DOHH2 (cell line): ENCODE data around the gene HDAC4.

Experiments used
- H3F3A ChIP-seq: fragments of 200-600 bp; sonication (generic), shearing (Covaris generic); 2 replicates; pipeline ENCODE4 v1.6.0; 2016; ENCODE audit warnings: antibody characterized with exemption, mild to moderate bottlenecking; ENCODE audit not compliant: control insufficient read depth, insufficient read depth
- H3K27ac ChIP-seq: fragments of 200-600 bp; sonication (generic); 2 replicates; pipeline ENCODE4 v1.5.1; 2014; ENCODE audit warnings: low read depth, mild to moderate bottlenecking, low read length, moderate library complexity
- H3K27me3 ChIP-seq: fragments of 200-600 bp; sonication (generic); 2 replicates; pipeline ENCODE4 v1.6.1; 2014; ENCODE audit warnings: mild to moderate bottlenecking, low read length, mixed read lengths; ENCODE audit not compliant: control insufficient read depth
- H3K36me3 ChIP-seq: fragments of 200-600 bp; sonication (generic); 2 replicates; pipeline ENCODE4 v1.6.1; 2014; ENCODE audit warnings: mild to moderate bottlenecking, low read length, moderate library complexity, mixed read lengths; ENCODE audit not compliant: control insufficient read depth
- H3K4me1 ChIP-seq: fragments of 200-600 bp; sonication (generic); 2 replicates; pipeline ENCODE4 v1.6.1; 2014; ENCODE audit warnings: mild to moderate bottlenecking, low read length, mixed read lengths; ENCODE audit not compliant: control insufficient read depth
- H3K4me2 ChIP-seq: fragments of 200-600 bp; sonication (generic); 2 replicates; pipeline ENCODE4 v1.6.0; 2014; ENCODE audit warnings: mild to moderate bottlenecking, low read length, moderate library complexity
- H3K4me3 ChIP-seq: fragments of 200-600 bp; sonication (generic); 2 replicates; pipeline ENCODE4 v1.5.1; 2014; ENCODE audit warnings: mild to moderate bottlenecking, low read length, mixed read lengths
- H3K79me2 ChIP-seq: fragments of 200-600 bp; sonication (generic); 2 replicates; pipeline ENCODE4 v1.6.1; 2014; ENCODE audit warnings: mild to moderate bottlenecking, low read length, mixed read lengths; ENCODE audit not compliant: control insufficient read depth
- H3K9me2 ChIP-seq: fragments of 200-600 bp; sonication (generic); replicated peaks from 2 replicates; pipeline ENCODE4 v1.6.1; 2014; ENCODE audit warnings: mild to moderate bottlenecking, low read length, mixed read lengths; ENCODE audit not compliant: control insufficient read depth
- H3K9me3 ChIP-seq: fragments of 200-600 bp; sonication (generic); 2 replicates; pipeline ENCODE4 v1.6.1; 2014; ENCODE audit warnings: antibody characterized with exemption, low read length, mixed read lengths; ENCODE audit not compliant: control insufficient read depth, insufficient read depth
- H4K20me1 ChIP-seq: fragments of 200-600 bp; sonication (generic); 2 replicates; pipeline ENCODE4 v1.6.0; 2014; ENCODE audit warnings: low read depth, mild to moderate bottlenecking, antibody characterized with exemption, low read length, moderate library complexity; ENCODE audit not compliant: control insufficient read depth, insufficient read depth
- EZH2phosphoT487 ChIP-seq: fragments of 200-600 bp; sonication (generic); IDR thresholded peaks from 2 replicates; pipeline ENCODE4 v1.6.1; 2017; ENCODE audit warnings: borderline replicate concordance, mild to moderate bottlenecking, antibody characterized with exemption, low read length, moderate library complexity, mixed read lengths
- TF ChIP-seq, protein P1 (sequence below): fragments of 200-600 bp; sonication (generic); IDR thresholded peaks from one replicate; pipeline ENCODE4 v1.5.1; 2014; ENCODE audit warnings: antibody characterized with exemption, mild to moderate bottlenecking, low read depth, low read length; ENCODE audit not compliant: poor library complexity, severe bottlenecking

HDAC4 gene

DNA sequence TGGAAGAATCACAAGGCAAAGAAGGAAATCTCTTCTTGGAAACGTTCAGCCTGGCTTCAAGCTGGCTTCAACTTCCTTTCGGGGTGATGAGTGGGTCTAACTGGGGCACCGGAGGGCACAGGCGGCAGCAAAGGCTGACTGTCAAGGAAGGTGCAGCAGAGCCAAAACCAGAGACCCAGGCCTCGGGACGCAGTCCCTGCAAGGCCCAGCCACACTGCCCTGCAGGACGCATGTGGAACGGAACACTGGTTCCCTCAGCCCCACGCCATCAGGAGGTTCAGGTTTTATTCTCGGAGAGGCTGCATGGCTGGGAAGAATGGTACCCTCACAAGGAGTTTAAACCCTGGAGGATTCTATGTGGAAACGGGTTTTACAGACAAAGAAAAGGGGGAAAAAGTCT lies 165.5 kb downstream of the HDAC4 start:
- H3K4me2 ChIP-seq, result no peak overlapping the region
- H3K4me3 ChIP-seq, result no peak overlapping the region
- no peak overlapping the region for H3K27ac ChIP-seq

DNA sequence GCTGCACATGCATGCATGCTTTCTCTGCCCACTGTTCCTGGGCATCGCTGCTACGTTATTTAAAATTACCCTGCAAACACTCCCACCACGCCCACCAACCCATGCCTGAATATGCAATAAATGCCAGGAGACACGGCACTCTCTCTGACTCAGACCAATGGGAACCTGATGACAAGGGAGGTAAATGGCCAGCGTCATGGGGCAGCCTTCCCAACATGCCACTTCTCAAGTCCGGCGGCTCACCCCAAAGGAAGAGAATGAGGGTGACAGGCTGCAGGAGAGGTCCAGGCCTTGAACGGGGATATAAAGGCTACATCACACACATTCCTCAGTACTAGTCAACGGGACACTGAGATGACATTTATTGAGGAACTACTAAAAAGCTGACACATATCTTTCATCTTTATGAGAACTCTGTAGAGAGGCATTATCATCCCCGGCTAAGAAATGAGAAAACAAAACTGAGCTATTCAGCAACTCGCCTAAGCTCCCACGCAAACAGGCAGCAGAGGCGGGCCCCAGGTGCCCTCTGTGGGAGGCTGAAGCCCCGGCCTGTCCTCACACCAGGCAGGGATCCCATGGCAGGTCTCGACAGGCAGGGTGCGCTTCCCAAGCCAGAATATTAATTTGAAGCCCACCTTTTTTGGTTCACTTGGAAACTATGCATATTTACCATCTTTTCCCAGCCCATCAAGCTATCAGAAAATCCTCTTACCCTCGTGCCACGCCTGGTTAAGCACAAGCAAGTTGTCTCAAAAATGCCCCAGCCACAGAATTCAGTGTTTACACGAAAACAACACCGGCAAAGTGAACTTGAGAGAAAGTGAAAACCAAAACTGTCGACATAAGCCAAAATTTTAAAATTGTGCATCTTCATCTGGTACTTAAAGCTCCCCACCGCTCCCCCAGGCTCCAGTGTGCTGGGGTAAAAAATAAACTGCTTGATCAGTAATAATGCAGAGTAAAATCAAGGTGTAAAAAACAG lies 166.3 kb downstream of the HDAC4 start:
- H3K79me2 ChIP-seq, result no peaks in the 10 kb centered on the region
- no peak overlapping the region for H3K27ac ChIP-seq

More for the DNA sequence above, 165.5 kb downstream of the HDAC4 start:
- Histone ChIP-seq H3K27me3 (no peaks in the 10 kb centered on the region), H3K79me2 (no peaks in the 10 kb centered on the region), H4K20me1 (no peaks in the 10 kb centered on the region; the same call in 1 of the 2 replicates), H3K9me2 (no peaks in the 10 kb centered on the region), H3K36me3 (no peaks in the 10 kb centered on the region), H3F3A (no peaks in the 10 kb centered on the region), H3K9me3 (no peaks in the 10 kb centered on the region), H3K4me1 (no peaks in the 10 kb centered on the region)
- TF ChIP-seq EZH2phosphoT487, result no peak
- TF ChIP-seq, protein P1, sequence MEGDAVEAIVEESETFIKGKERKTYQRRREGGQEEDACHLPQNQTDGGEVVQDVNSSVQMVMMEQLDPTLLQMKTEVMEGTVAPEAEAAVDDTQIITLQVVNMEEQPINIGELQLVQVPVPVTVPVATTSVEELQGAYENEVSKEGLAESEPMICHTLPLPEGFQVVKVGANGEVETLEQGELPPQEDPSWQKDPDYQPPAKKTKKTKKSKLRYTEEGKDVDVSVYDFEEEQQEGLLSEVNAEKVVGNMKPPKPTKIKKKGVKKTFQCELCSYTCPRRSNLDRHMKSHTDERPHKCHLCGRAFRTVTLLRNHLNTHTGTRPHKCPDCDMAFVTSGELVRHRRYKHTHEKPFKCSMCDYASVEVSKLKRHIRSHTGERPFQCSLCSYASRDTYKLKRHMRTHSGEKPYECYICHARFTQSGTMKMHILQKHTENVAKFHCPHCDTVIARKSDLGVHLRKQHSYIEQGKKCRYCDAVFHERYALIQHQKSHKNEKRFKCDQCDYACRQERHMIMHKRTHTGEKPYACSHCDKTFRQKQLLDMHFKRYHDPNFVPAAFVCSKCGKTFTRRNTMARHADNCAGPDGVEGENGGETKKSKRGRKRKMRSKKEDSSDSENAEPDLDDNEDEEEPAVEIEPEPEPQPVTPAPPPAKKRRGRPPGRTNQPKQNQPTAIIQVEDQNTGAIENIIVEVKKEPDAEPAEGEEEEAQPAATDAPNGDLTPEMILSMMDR, result no peak

GRCh38 chr2:239233576-239233975 lies 167.2 kb downstream of the HDAC4 start:
- H3K79me2 ChIP-seq, result no peaks in the 10 kb centered on the region
- no peaks in the 10 kb centered on the region for H3K27me3 ChIP-seq
- H3F3A ChIP-seq, result no peaks in the 10 kb centered on the region
- H3K4me3 ChIP-seq, result no peak overlapping the region
- H3K27ac ChIP-seq, result no peak overlapping the region
- H3K9me3 ChIP-seq, result no peaks in the 10 kb centered on the region
- H4K20me1 ChIP-seq, result no peaks in the 10 kb centered on the region; the same call in 1 of the 2 replicates
- H3K4me2 ChIP-seq, result no peak overlapping the region
- no peak for TF ChIP-seq EZH2phosphoT487
- TF ChIP-seq, protein P1, result no peak
- no peaks in the 10 kb centered on the region for H3K36me3 ChIP-seq
- H3K4me1 ChIP-seq, result no peaks in the 10 kb centered on the region
- H3K9me2 ChIP-seq, result no peaks in the 10 kb centered on the region

More for the DNA sequence above, 166.3 kb downstream of the HDAC4 start:
- Histone ChIP-seq H3K4me2 (no peak overlapping the region), H3K4me1 (no peaks in the 10 kb centered on the region), H3K9me3 (no peaks in the 10 kb centered on the region), H3K9me2 (no peaks in the 10 kb centered on the region), H3K36me3 (no peaks in the 10 kb centered on the region), H3K27me3 (no peaks in the 10 kb centered on the region), H3F3A (no peaks in the 10 kb centered on the region), H3K4me3 (no peak overlapping the region), H4K20me1 (no peaks in the 10 kb centered on the region; the same call in 1 of the 2 replicates)
- TF ChIP-seq, protein P1, result no peak
- no peak for TF ChIP-seq EZH2phosphoT487
